K562 (cell line): ENCODE data around the gene SNRNP200. TPM values are rescaled to one million over a fixed set of nuclear protein-coding genes. Genes with fewer than 3 reads are reported as not detected.

Source experiments
- ATAC-seq: fragments of 200-7000 bp; cut with Tn5 transposase; 3 replicates; pipeline ENCODE4 v1.9.1; 2020; ENCODE audit warnings: moderate library complexity
- BruUV-seq: library from RNA; stranded (reverse); fragments of 400-500 nt; replicated peaks from 2 replicates; lab custom pipeline; 2021; lab: Mats Ljungman, UMichigan
- CTCF ChIA-PET: fragments of 300-600 bp; formaldehyde crosslinking; extraction: SDS; loops from one replicate; lab custom pipeline; 2021; ENCODE audit warnings: low intra/inter-chr PET ratio; lab: Yijun Ruan, JAX
- POLR2A ChIA-PET: fragments of 300-600, 350-650 bp; sonication (Branson Sonifier 250); formaldehyde crosslinking; extraction: SDS; loops from one replicate; lab custom pipeline; 2021; ENCODE audit warnings: antibody characterized with exemption, inconsistent platforms; lab: Yijun Ruan, JAX
- DNase-seq, 4 experiments: peaks; one replicate each; pipeline versions ENCODE4 v3.0.0 to v3.0.0-alpha.2; 2011 to 2018; ENCODE audit warnings: low spot score in 3 of 4, mixed read lengths in 3 of 4; ENCODE audit errors: extremely low read depth in 1 of 4
- FAIRE-seq: peaks from 2 replicates; lab custom pipeline; 2011; peaks lifted over from hg19 to GRCh38; lab: Jason Lieb, UNC
- H2AFZ ChIP-seq: 2 replicates; pipeline ENCODE4 v1.6.0; 2011; ENCODE audit warnings: low read depth, low read length, control low read depth, inconsistent platforms
- H3K27ac ChIP-seq: fragments of 200-600 bp; 3 replicates; pipeline ENCODE4 v1.8.0; 2011; ENCODE audit warnings: low read depth, mild to moderate bottlenecking, control low read depth, inconsistent platforms, low read length, moderate library complexity, mixed read lengths; ENCODE audit errors: extremely low read depth
- H3K27me3 ChIP-seq, 2 experiments: fragments of 300-600 bp in 1 of 2; 2 replicates in 1 of 2; 3 replicates in 1 of 2; pipeline versions ENCODE4 v1.6.0 to v1.8.0; 2011; ENCODE audit warnings: inconsistent platforms in 2 of 2, low read length in 2 of 2, mild to moderate bottlenecking in 1 of 2, mixed read lengths in 1 of 2, moderate library complexity in 1 of 2; ENCODE audit not compliant: control insufficient read depth in 2 of 2, insufficient read depth in 2 of 2
- H3K36me3 ChIP-seq: fragments of 300-600 bp; 3 replicates; pipeline ENCODE4 v1.8.0; 2011; ENCODE audit warnings: mild to moderate bottlenecking, low read length, inconsistent platforms; ENCODE audit not compliant: control insufficient read depth, insufficient read depth
- H3K4me1 ChIP-seq, 2 experiments: fragments of 200-600 bp in 1 of 2; replicated peaks in 1 of 2; 2 replicates in 1 of 2; 3 replicates in 1 of 2; pipeline versions ENCODE4 v1.5.1 to v1.8.0; 2011; ENCODE audit warnings: inconsistent platforms in 2 of 2, low read length in 2 of 2, mild to moderate bottlenecking in 1 of 2, mixed read lengths in 1 of 2, moderate library complexity in 1 of 2; ENCODE audit not compliant: control insufficient read depth in 2 of 2, insufficient read depth in 2 of 2
- H3K4me2 ChIP-seq: 2 replicates; pipeline ENCODE4 v1.6.1; 2011; ENCODE audit warnings: low read length, control low read depth, inconsistent platforms, mixed read lengths; ENCODE audit not compliant: insufficient read depth
- H3K4me3 ChIP-seq: fragments of 200-600 bp; sonication (generic), shearing (Covaris generic); 2 replicates; pipeline ENCODE4 v1.5.1; 2016; ENCODE audit warnings: control low read depth, inconsistent platforms
- H3K79me2 ChIP-seq: fragments of 200-600 bp; 3 replicates; pipeline ENCODE4 v1.8.0; 2011; ENCODE audit warnings: low read length, inconsistent platforms; ENCODE audit not compliant: control insufficient read depth, insufficient read depth
- H3K9ac ChIP-seq, 2 experiments: 2 replicates each; pipeline versions ENCODE4 v1.6.0 to v1.6.1; 2011; ENCODE audit warnings: low read depth in 2 of 2, low read length in 2 of 2, control low read depth in 1 of 2, inconsistent platforms in 1 of 2, mild to moderate bottlenecking in 1 of 2, mixed read lengths in 1 of 2; ENCODE audit not compliant: insufficient read depth in 1 of 2
- H3K9me1 ChIP-seq: one replicate; pipeline ENCODE4 v1.6.0; 2011; ENCODE audit warnings: inconsistent platforms, mild to moderate bottlenecking, low read length, moderate library complexity; ENCODE audit not compliant: control insufficient read depth, insufficient read depth
- H3K9me3 ChIP-seq: replicated peaks from 2 replicates; pipeline ENCODE4 v1.5.1; 2011; ENCODE audit warnings: low read depth, low read length, inconsistent platforms; ENCODE audit not compliant: control insufficient read depth, insufficient read depth
- H4K20me1 ChIP-seq: replicated peaks from 2 replicates; pipeline ENCODE4 v1.6.1; 2011; ENCODE audit warnings: low read length, inconsistent platforms, mixed read lengths; ENCODE audit not compliant: control insufficient read depth, insufficient read depth
- POU5F1 ChIP-seq: fragments of 150-350 bp; IDR thresholded peaks from 2 replicates; pipeline ENCODE4 v1.6.1; 2014; ENCODE audit warnings: borderline replicate concordance, low read length, low read depth, mild to moderate bottlenecking; ENCODE audit not compliant: partially characterized antibody
- U2AF1 ChIP-seq: fragments of 200-400 bp; formaldehyde crosslinking; optimal IDR thresholded peaks from 2 replicates; pipeline ENCODE3; 2017; ENCODE audit warnings: mild to moderate bottlenecking, low read depth, low read length, moderate library complexity
- ZNF764 ChIP-seq: fragments of 250-450 bp; sonication (Bioruptor Pico); IDR thresholded peaks from 2 replicates; pipeline ENCODE4 v1.4.0; 2020; ENCODE audit warnings: low read depth, mild to moderate bottlenecking, moderate library complexity
- WGBS: fragments of 100-300 bp; shearing (Covaris generic); methylation state at CpG from one replicate; pipeline ENCODE4 v1.1.6; 2016; ENCODE audit warnings: low coverage, mixed read lengths; ENCODE audit not compliant: insufficient coverage; ENCODE audit errors: missing lambda C conversion rate; 5-methylcytosine and 5-hydroxymethylcytosine counted together
- in situ Hi-C: fragments of 300-500 bp; cut with MboI; formaldehyde crosslinking; loops from 4 replicates; pipeline ENCODE4 v1.15.0; 2018; ENCODE audit warnings: inconsistent platforms, mixed read lengths
- intact Hi-C: fragments of 100-400 bp; cut with micrococcal nuclease; formaldehyde crosslinking; loops from 2 replicates; pipeline ENCODE4 v1.14.2; 2022
- polyA plus RNA-seq, 8 experiments: library from polyadenylated mRNA; depleted of rRNA in 4 of 8; stranded (reverse) in 5 of 8; unstranded in 3 of 8; fragments of >200 nt; fragmentation: Nextera tagmentation in 2 of 8; fragmentation: Illumina TruSeq in 1 of 8; extraction: Ambion mirVana in 2 of 8; extraction: Trizol in 1 of 8; gene quantifications; 2 replicates each; pipeline versions ENCODE4 v1.2.1 to v1.2.3, GENCODE V29; 2011 to 2014; ENCODE audit warnings: inconsistent platforms in 1 of 8, missing spikeins in 1 of 8
- total RNA-seq, 7 experiments: library from RNA; depleted of rRNA in 6 of 7; stranded (reverse); fragments of >200 nt in 6 of 7; fragmentation: Illumina TruSeq in 2 of 7; extraction: Trizol in 2 of 7; gene quantifications; 2 replicates each; pipeline versions ENCODE4 v1.2.1 to v1.2.3, GENCODE V29; 2011 to 2021; ENCODE audit warnings: low replicate concordance in 1 of 7
- TF ChIP-seq, protein P1 (sequence below): fragments of 250-450 bp; sonication (Bioruptor Pico); IDR thresholded peaks from 2 replicates; pipeline ENCODE4 v1.4.0; 2020; ENCODE audit warnings: mild to moderate bottlenecking, moderate library complexity, borderline replicate concordance

SNRNP200 gene
- total and polyA plus RNA-seq, 9 of the 15 experiments (the other 6 are each of a cell fraction or from before 2014, with no cell fraction given), result 76.1 to 231 (median 155) TPM

DNA sequence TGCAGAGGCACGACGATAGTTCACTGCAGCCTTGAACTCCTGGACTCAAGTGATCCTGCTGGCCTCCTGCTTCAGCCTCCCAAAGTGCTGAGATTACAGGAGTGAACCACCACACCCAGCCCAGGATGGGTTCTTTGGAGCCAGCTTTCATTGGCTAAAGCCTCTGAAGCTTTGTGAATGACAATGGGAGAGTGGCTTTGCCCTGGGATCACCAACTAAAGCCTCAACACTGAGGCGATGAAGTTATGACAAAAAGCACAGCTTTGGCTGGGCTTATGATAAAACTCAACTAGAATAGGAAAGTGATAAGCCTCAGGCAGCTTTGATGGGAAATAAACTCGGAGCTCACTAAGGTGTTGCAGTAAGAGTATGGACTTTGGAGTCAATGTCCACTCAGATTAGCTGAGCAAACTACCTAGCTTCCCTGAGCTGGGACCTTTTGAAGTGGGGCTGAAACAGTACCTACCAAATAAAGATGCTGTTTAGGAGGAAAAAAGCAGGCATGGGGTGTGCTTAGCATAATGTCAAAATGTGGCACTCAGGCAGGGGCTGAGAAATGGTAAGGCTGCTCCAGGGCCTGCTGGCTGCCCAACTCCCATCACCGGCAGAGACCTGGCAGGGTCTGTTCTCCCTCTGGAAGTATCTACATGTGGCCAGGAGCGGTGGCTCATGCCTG lies 43.9 kb downstream of the SNRNP200 start:
- no peak overlapping the region for H3K4me3 ChIP-seq
- ATAC-seq, result no peak
- H3K9me1 ChIP-seq, result peaks cover 4% of the 10 kb centered on the region
- CTCF ChIA-PET, result interaction anchor here (0.7 kb wide), 1 partner anchor 123 kb away, joined by 3 read pairs; the partner anchor contains the start of gene ASTL
- no peak for DNase-seq
- in situ Hi-C loops, result no loop called here
- POLR2A ChIA-PET, result interaction anchor here (0.8 to 1.4 kb wide), 5 partner anchors 11 to 53 kb away, joined by 3 to 6 read pairs (median 3); partner anchors contain the start of gene STARD7
- peaks cover 45% of the 10 kb centered on the region for H3K79me2 ChIP-seq
- TF ChIP-seq ZNF764 (CRISPR knock-in tag) (no peak), U2AF1 (no peak), POU5F1 (no peak)
- TF ChIP-seq, protein P1, sequence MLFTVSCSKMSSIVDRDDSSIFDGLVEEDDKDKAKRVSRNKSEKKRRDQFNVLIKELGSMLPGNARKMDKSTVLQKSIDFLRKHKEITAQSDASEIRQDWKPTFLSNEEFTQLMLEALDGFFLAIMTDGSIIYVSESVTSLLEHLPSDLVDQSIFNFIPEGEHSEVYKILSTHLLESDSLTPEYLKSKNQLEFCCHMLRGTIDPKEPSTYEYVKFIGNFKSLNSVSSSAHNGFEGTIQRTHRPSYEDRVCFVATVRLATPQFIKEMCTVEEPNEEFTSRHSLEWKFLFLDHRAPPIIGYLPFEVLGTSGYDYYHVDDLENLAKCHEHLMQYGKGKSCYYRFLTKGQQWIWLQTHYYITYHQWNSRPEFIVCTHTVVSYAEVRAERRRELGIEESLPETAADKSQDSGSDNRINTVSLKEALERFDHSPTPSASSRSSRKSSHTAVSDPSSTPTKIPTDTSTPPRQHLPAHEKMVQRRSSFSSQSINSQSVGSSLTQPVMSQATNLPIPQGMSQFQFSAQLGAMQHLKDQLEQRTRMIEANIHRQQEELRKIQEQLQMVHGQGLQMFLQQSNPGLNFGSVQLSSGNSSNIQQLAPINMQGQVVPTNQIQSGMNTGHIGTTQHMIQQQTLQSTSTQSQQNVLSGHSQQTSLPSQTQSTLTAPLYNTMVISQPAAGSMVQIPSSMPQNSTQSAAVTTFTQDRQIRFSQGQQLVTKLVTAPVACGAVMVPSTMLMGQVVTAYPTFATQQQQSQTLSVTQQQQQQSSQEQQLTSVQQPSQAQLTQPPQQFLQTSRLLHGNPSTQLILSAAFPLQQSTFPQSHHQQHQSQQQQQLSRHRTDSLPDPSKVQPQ (CRISPR knock-in tag), result no peak
- peak overlapping the region in 1 of 2 experiments; percentile 37; a peak in 1 of 4 replicates for H3K9ac ChIP-seq
- intact Hi-C loops, result loop anchor here (2.0 to 10.0 kb wide), 3 partner anchors 53 to 243 kb away; partner anchors contain the start of genes ASTL, NEURL3 and STARD7
- no peak for FAIRE-seq
- no TSS peak for BruUV-seq
- 0 out of 2 replicates have a peak, but pooled peaks cover 14% of the 10 kb centered on the region for H4K20me1 ChIP-seq
- WGBS, result 77% methylated on average over 6 of the region's 6 CpGs
- H3K27ac ChIP-seq, result peak overlapping the region; percentile 62; the same call in 1 of the 3 replicates
- no peak overlapping the region for H2AFZ ChIP-seq
- peaks cover 46% of the 10 kb centered on the region for H3K36me3 ChIP-seq
- H3K4me1 ChIP-seq, result peaks cover 29 to 34% of the 10 kb centered on the region in 2 experiments
- H3K9me3 ChIP-seq, result no peaks in the 10 kb centered on the region
- H3K27me3 ChIP-seq, result no peaks in the 10 kb centered on the region
- H3K4me2 ChIP-seq, result no peak overlapping the region
